ENCODE data around the gene ARID4A. TPM values are rescaled to one million over a fixed set of nuclear protein-coding genes. Genes with fewer than 3 reads are reported as not detected.
"Not testable (repeated sequence)": the region's sequence is repeated elsewhere in the genome, so short reads cannot be mapped to it uniquely, and the experiment has no call there.

The ARID4A gene
- total RNA-seq: 11.3 TPM
- polyA plus RNA-seq (ENCODE audit: insufficient read depth in 1 of 8, insufficient read length in 8 of 8, low replicate concordance in 1 of 8): 10 to 100 TPM in 7 of 8 donors, 1 to 10 TPM in 1; 9.2 to 15.4 (median 13.7) TPM
- long read RNA-seq, donor 1: 0 reads
- long read RNA-seq, donor 2: 0 reads
- long read RNA-seq, donor 3: 0 reads
- long read RNA-seq, donor 4: 0 reads
- long read RNA-seq, donor 5: 0 reads
- long read RNA-seq, donor 6, partial matches to known transcripts: 0 of 1 reads
- long read RNA-seq, donor 6, other reads (novel, unspliced or antisense): 0 of 1 reads
- long read RNA-seq, donor 7: 0 reads
- long read RNA-seq, donor 8: 0 reads
- long read RNA-seq, donor 9, partial matches to known transcripts: 0 of 1 reads
- long read RNA-seq, donor 9, other reads (novel, unspliced or antisense): 0 of 1 reads
- long read RNA-seq, donor 10, partial matches to known transcripts: 30 of 219 reads
- long read RNA-seq, donor 10, other reads (novel, unspliced or antisense): 189 of 219 reads
- long read RNA-seq, donor 11: 0 reads

GRCh38 chr14:58298477-58299400, at the start of gene ARID4A:
ARID4A (plus strand) TSS chr14:58298555; CDS start chr14:58299855, 1,300 bp downstream.
- Histone ChIP-seq H3K4me1 (ENCODE audit: control insufficient read depth, insufficient read depth, low read length) (no peaks in the 10 kb centered on the region), H3K4me3 (ENCODE audit: low read length) (peak within 1 kb of the TSS; percentile 66), H3K27me3 (ENCODE audit: control insufficient read depth, insufficient read depth, low read length) (no peaks in the 10 kb centered on the region), H3K27ac (ENCODE audit: low read length) (peak within 1 kb of the TSS; percentile 99), H3K9me3 (replicated peaks; ENCODE audit: control insufficient read depth, low read depth, low read length) (no peaks in the 10 kb centered on the region), H3K36me3 (ENCODE audit: control insufficient read depth, insufficient read depth, low read length) (peaks cover 21% of the 10 kb centered on the region)
- under 1% methylated on average over 62 of the region's 79 CpGs for WGBS (ENCODE audit: insufficient coverage)
- peak; percentile 73 for DNase-seq

GRCh38 chr14:58249611-58250010, 48.7 kb upstream of the ARID4A start:
- Histone ChIP-seq H3K9me3 (replicated peaks; ENCODE audit: control insufficient read depth, low read depth, low read length) (no peaks in the 10 kb centered on the region), H3K27ac (ENCODE audit: low read length) (no peak overlapping the region), H3K4me3 (ENCODE audit: low read length) (no peak overlapping the region), H3K4me1 (ENCODE audit: control insufficient read depth, insufficient read depth, low read length) (no peaks in the 10 kb centered on the region), H3K27me3 (ENCODE audit: control insufficient read depth, insufficient read depth, low read length) (no peaks in the 10 kb centered on the region), H3K36me3 (ENCODE audit: control insufficient read depth, insufficient read depth, low read length) (peaks cover 31% of the 10 kb centered on the region)
- DNase-seq: no peak
- WGBS (ENCODE audit: insufficient coverage): 98% methylated on average over 7 of the region's 8 CpGs

- Histone ChIP-seq H3K27me3 (ENCODE audit: control insufficient read depth, insufficient read depth, low read length) (no peaks in the 10 kb centered on the region), H3K4me3 (ENCODE audit: low read length) (no peak overlapping the region), H3K4me1 (ENCODE audit: control insufficient read depth, insufficient read depth, low read length) (no peaks in the 10 kb centered on the region), H3K27ac (ENCODE audit: low read length) (no peak overlapping the region), H3K36me3 (ENCODE audit: control insufficient read depth, insufficient read depth, low read length) (peaks cover 54% of the 10 kb centered on the region), H3K9me3 (replicated peaks; ENCODE audit: control insufficient read depth, low read depth, low read length) (no peaks in the 10 kb centered on the region)
- no peak for DNase-seq
- WGBS (ENCODE audit: insufficient coverage): no CpG with 5 or more reads among the region's 4 CpGs
Observed at GRCh38 chr14:58258156-58258555, 40.2 kb upstream of the ARID4A start.

- not testable (repeated sequence) for H3K4me3 ChIP-seq (ENCODE audit: low read length); H3K27me3 ChIP-seq (ENCODE audit: control insufficient read depth, insufficient read depth, low read length); H3K9me3 ChIP-seq (replicated peaks; ENCODE audit: control insufficient read depth, low read depth, low read length); H3K27ac ChIP-seq (ENCODE audit: low read length); DNase-seq; H3K4me1 ChIP-seq (ENCODE audit: control insufficient read depth, insufficient read depth, low read length)
- peaks cover 48% of the 10 kb centered on the region for H3K36me3 ChIP-seq (ENCODE audit: control insufficient read depth, insufficient read depth, low read length)
- 95% methylated on average over 8 of the region's 10 CpGs for WGBS (ENCODE audit: insufficient coverage)
Observed at GRCh38 chr14:58262005-58262404, 36.4 kb upstream of the ARID4A start.

GRCh38 chr14:58265401-58265800, 33.0 kb upstream of the ARID4A start:
- no peak overlapping the region for H3K27ac ChIP-seq (ENCODE audit: low read length)
- no peaks in the 10 kb centered on the region for H3K4me1 ChIP-seq (ENCODE audit: control insufficient read depth, insufficient read depth, low read length)
- peaks cover 43% of the 10 kb centered on the region for H3K36me3 ChIP-seq (ENCODE audit: control insufficient read depth, insufficient read depth, low read length)
- H3K4me3 ChIP-seq (ENCODE audit: low read length): no peak overlapping the region
- no peaks in the 10 kb centered on the region for H3K27me3 ChIP-seq (ENCODE audit: control insufficient read depth, insufficient read depth, low read length)
- DNase-seq: no peak
- no peaks in the 10 kb centered on the region for H3K9me3 ChIP-seq (replicated peaks; ENCODE audit: control insufficient read depth, low read depth, low read length)

GRCh38 chr14:58270628-58271027, 27.7 kb upstream of the ARID4A start:
- WGBS (ENCODE audit: insufficient coverage): no CpG with 5 or more reads among the region's 2 CpGs
- no peak for DNase-seq
- H3K27ac ChIP-seq (ENCODE audit: low read length): no peak overlapping the region
- H3K4me1 ChIP-seq (ENCODE audit: control insufficient read depth, insufficient read depth, low read length): no peaks in the 10 kb centered on the region
- H3K4me3 ChIP-seq (ENCODE audit: low read length): no peak overlapping the region
- peaks cover 28% of the 10 kb centered on the region for H3K36me3 ChIP-seq (ENCODE audit: control insufficient read depth, insufficient read depth, low read length)
- H3K9me3 ChIP-seq (replicated peaks; ENCODE audit: control insufficient read depth, low read depth, low read length): no peaks in the 10 kb centered on the region
- H3K27me3 ChIP-seq (ENCODE audit: control insufficient read depth, insufficient read depth, low read length): no peaks in the 10 kb centered on the region

GRCh38 chr14:58272588-58273372, 25.6 kb upstream of the ARID4A start:
- WGBS (ENCODE audit: insufficient coverage): 86% methylated on average over 1 of the region's 4 CpGs
- H3K27ac ChIP-seq (ENCODE audit: low read length): no peak overlapping the region
- DNase-seq: peak; percentile 20
- H3K4me3 ChIP-seq (ENCODE audit: low read length): no peak overlapping the region
- no peaks in the 10 kb centered on the region for H3K4me1 ChIP-seq (ENCODE audit: control insufficient read depth, insufficient read depth, low read length)
- H3K9me3 ChIP-seq (replicated peaks; ENCODE audit: control insufficient read depth, low read depth, low read length): no peaks in the 10 kb centered on the region
- H3K36me3 ChIP-seq (ENCODE audit: control insufficient read depth, insufficient read depth, low read length): peaks cover 30% of the 10 kb centered on the region
- no peaks in the 10 kb centered on the region for H3K27me3 ChIP-seq (ENCODE audit: control insufficient read depth, insufficient read depth, low read length)

GRCh38 chr14:58274881-58275280, 23.5 kb upstream of the ARID4A start:
- no peaks in the 10 kb centered on the region for H3K9me3 ChIP-seq (replicated peaks; ENCODE audit: control insufficient read depth, low read depth, low read length)
- peaks cover 37% of the 10 kb centered on the region for H3K36me3 ChIP-seq (ENCODE audit: control insufficient read depth, insufficient read depth, low read length)
- H3K27me3 ChIP-seq (ENCODE audit: control insufficient read depth, insufficient read depth, low read length): no peaks in the 10 kb centered on the region
- H3K27ac ChIP-seq (ENCODE audit: low read length): no peak overlapping the region
- H3K4me1 ChIP-seq (ENCODE audit: control insufficient read depth, insufficient read depth, low read length): no peaks in the 10 kb centered on the region
- DNase-seq: no peak
- no peak overlapping the region for H3K4me3 ChIP-seq (ENCODE audit: low read length)

GRCh38 chr14:58275527-58276190, 22.7 kb upstream of the ARID4A start:
- no peak for DNase-seq
- no peak overlapping the region for H3K4me3 ChIP-seq (ENCODE audit: low read length)
- H3K36me3 ChIP-seq (ENCODE audit: control insufficient read depth, insufficient read depth, low read length): peaks cover 36% of the 10 kb centered on the region
- H3K9me3 ChIP-seq (replicated peaks; ENCODE audit: control insufficient read depth, low read depth, low read length): no peaks in the 10 kb centered on the region
- H3K4me1 ChIP-seq (ENCODE audit: control insufficient read depth, insufficient read depth, low read length): no peaks in the 10 kb centered on the region
- H3K27me3 ChIP-seq (ENCODE audit: control insufficient read depth, insufficient read depth, low read length): no peaks in the 10 kb centered on the region
- no peak overlapping the region for H3K27ac ChIP-seq (ENCODE audit: low read length)
- WGBS (ENCODE audit: insufficient coverage): no CpG with 5 or more reads among the region's 2 CpGs
